WTC11 (cell line): ENCODE data around the gene TBXT. TPM values are rescaled to one million over a fixed set of nuclear protein-coding genes. Genes with fewer than 3 reads are reported as not detected.

ENCODE experiments used
- ATAC-seq: fragments of 200-7000 bp; cut with Tn5 transposase; 2 replicates; pipeline ENCODE4 v1.10.0; 2021; ENCODE audit warnings: mild to moderate bottlenecking, moderate library complexity
- CTCF ChIA-PET: fragments of 300-600 bp; sonication (Branson Sonifier 250); formaldehyde crosslinking; loops from one replicate; lab custom pipeline; 2021; ENCODE audit warnings: antibody characterized with exemption; lab: Charles Lee
- POLR2A ChIA-PET: fragments of 350-600 bp; sonication (Branson Sonifier 250); formaldehyde crosslinking; loops from one replicate; lab custom pipeline; 2021; ENCODE audit warnings: antibody characterized with exemption; lab: Charles Lee
- DNase-seq: peaks from one replicate; pipeline ENCODE4 v3.0.0; 2021; ENCODE audit warnings: low spot score
- H3K27ac Mint-ChIP-seq: 2 replicates; pipeline ENCODE4 v1.8.0; 2021; ENCODE audit warnings: mixed read lengths
- H3K27me3 Mint-ChIP-seq: 2 replicates; pipeline ENCODE4 v1.8.0; 2021; ENCODE audit warnings: low read depth, mild to moderate bottlenecking, moderate library complexity, mixed read lengths
- H3K36me3 Mint-ChIP-seq: 2 replicates; pipeline ENCODE4 v1.8.0; 2021; ENCODE audit warnings: mixed read lengths
- H3K4me1 Mint-ChIP-seq: 2 replicates; pipeline ENCODE4 v1.8.0; 2022; ENCODE audit warnings: mixed read lengths
- H3K4me3 Mint-ChIP-seq: 2 replicates; pipeline ENCODE4 v1.8.0; 2021; ENCODE audit warnings: mild to moderate bottlenecking, moderate library complexity, mixed read lengths
- H3K9me3 Mint-ChIP-seq: 2 replicates; pipeline ENCODE4 v1.8.0; 2021; ENCODE audit warnings: mixed read lengths
- AFF4 ChIP-seq: sonication (generic); formaldehyde crosslinking; IDR thresholded peaks from 2 replicates; pipeline ENCODE4 v1.8.1; 2023; ENCODE audit warnings: mild to moderate bottlenecking, missing genetic modification reagents, borderline replicate concordance
- ATF3 ChIP-seq: sonication (generic); formaldehyde crosslinking; conservative IDR thresholded peaks from 2 replicates; pipeline ENCODE4 v1.8.1; 2022; ENCODE audit warnings: mild to moderate bottlenecking, missing genetic modification reagents
- E2F1 ChIP-seq: sonication (generic); formaldehyde crosslinking; IDR thresholded peaks from 2 replicates; pipeline ENCODE4 v1.8.0; 2022; ENCODE audit warnings: mild to moderate bottlenecking, missing genetic modification reagents
- FOXP1 ChIP-seq: sonication (generic); formaldehyde crosslinking; IDR thresholded peaks from 2 replicates; pipeline ENCODE4 v1.8.0; 2022; ENCODE audit warnings: missing genetic modification reagents, mild to moderate bottlenecking, moderate library complexity, borderline replicate concordance
- GRHL2 ChIP-seq: fragments of 250-450 bp; sonication (Bioruptor Pico); IDR thresholded peaks from 2 replicates; pipeline ENCODE4 v1.8.0; 2022; ENCODE audit warnings: mild to moderate bottlenecking, moderate library complexity; ENCODE audit not compliant: insufficient replicate concordance, severe bottlenecking
- GTF2I ChIP-seq: fragments of 250-450 bp; sonication (Bioruptor Pico); conservative IDR thresholded peaks from 2 replicates; pipeline ENCODE4 v1.4.0; 2021; ENCODE audit warnings: mild to moderate bottlenecking
- KAT7 ChIP-seq: sonication (generic); formaldehyde crosslinking; IDR thresholded peaks from 2 replicates; pipeline ENCODE4 v1.8.1; 2023; ENCODE audit warnings: missing genetic modification reagents, mild to moderate bottlenecking, borderline replicate concordance
- MLX ChIP-seq: sonication (generic); formaldehyde crosslinking; IDR thresholded peaks from 2 replicates; pipeline ENCODE4 v1.8.1; 2023; ENCODE audit warnings: mild to moderate bottlenecking, missing genetic modification reagents, moderate library complexity
- MXD4 ChIP-seq: fragments of 250-450 bp; sonication (Bioruptor Pico); IDR thresholded peaks from 2 replicates; pipeline ENCODE4 v1.8.0; 2021; ENCODE audit warnings: mild to moderate bottlenecking, moderate library complexity, borderline replicate concordance
- NR3C1 ChIP-seq: sonication (generic); formaldehyde crosslinking; conservative IDR thresholded peaks from 2 replicates; pipeline ENCODE4 v1.8.1; 2023; ENCODE audit warnings: low read depth, mild to moderate bottlenecking, missing genetic modification reagents
- OVOL2 ChIP-seq: fragments of 250-450 bp; sonication (Bioruptor Pico); IDR thresholded peaks from 2 replicates; pipeline ENCODE4 v1.9.0; 2021; ENCODE audit warnings: mild to moderate bottlenecking, borderline replicate concordance
- PREB ChIP-seq: sonication (generic); formaldehyde crosslinking; IDR thresholded peaks from 2 replicates; pipeline ENCODE4 v1.8.1; 2022; ENCODE audit warnings: mild to moderate bottlenecking, missing genetic modification reagents, moderate library complexity, borderline replicate concordance
- RORB ChIP-seq: fragments of 250-450 bp; sonication (Bioruptor Pico); IDR thresholded peaks from 2 replicates; pipeline ENCODE4 v1.9.0; 2021; ENCODE audit warnings: mild to moderate bottlenecking
- TCF7 ChIP-seq: sonication (generic); formaldehyde crosslinking; IDR thresholded peaks from 2 replicates; pipeline ENCODE4 v1.8.0; 2022; ENCODE audit warnings: mild to moderate bottlenecking, low read depth, missing genetic modification reagents, moderate library complexity
- ZBTB21 ChIP-seq: sonication (generic); formaldehyde crosslinking; IDR thresholded peaks from 2 replicates; pipeline ENCODE4 v1.8.1; 2023; ENCODE audit warnings: mild to moderate bottlenecking, missing genetic modification reagents, borderline replicate concordance
- ZBTB43 ChIP-seq: sonication (generic); formaldehyde crosslinking; IDR thresholded peaks from 2 replicates; pipeline ENCODE4 v1.8.1; 2023; ENCODE audit warnings: mild to moderate bottlenecking, missing genetic modification reagents
- ZMAT4 ChIP-seq: fragments of 250-450 bp; sonication (Bioruptor Pico); IDR thresholded peaks from 2 replicates; pipeline ENCODE4 v1.9.0; 2021; ENCODE audit warnings: mild to moderate bottlenecking
- ZNF121 ChIP-seq: sonication (generic); formaldehyde crosslinking; IDR thresholded peaks from 2 replicates; pipeline ENCODE4 v1.8.0; 2023; ENCODE audit warnings: missing genetic modification reagents
- ZNF416 ChIP-seq: fragments of 250-450 bp; sonication (Bioruptor Pico); IDR thresholded peaks from 2 replicates; pipeline ENCODE4 v1.9.0; 2021; ENCODE audit warnings: mild to moderate bottlenecking, inconsistent platforms
- ZNF423 ChIP-seq: fragments of 250-450 bp; sonication (Bioruptor Pico); IDR thresholded peaks from 2 replicates; pipeline ENCODE4 v2.1.2; 2022; ENCODE audit warnings: mild to moderate bottlenecking, moderate library complexity
- ZNF425 ChIP-seq: fragments of 250-450 bp; sonication (Bioruptor Pico); conservative IDR thresholded peaks from 2 replicates; pipeline ENCODE4 v1.9.0; 2021; ENCODE audit warnings: mild to moderate bottlenecking
- ZNF512 ChIP-seq: sonication (generic); formaldehyde crosslinking; IDR thresholded peaks from 2 replicates; pipeline ENCODE4 v1.8.1; 2022; ENCODE audit warnings: missing genetic modification reagents, borderline replicate concordance
- total RNA-seq: library from RNA; stranded (reverse); gene quantifications from 3 replicates; pipeline ENCODE4 v1.2.3, GENCODE V29; 2021

TBXT gene
- total RNA-seq, 1 experiment from 2014 or later: 0.15 TPM

GRCh38 chr6:166202321-166202733, 34.7 kb upstream of the TBXT start:
- H3K27me3 Mint-ChIP-seq: peaks cover 32% of the 10 kb centered on the region
- TF ChIP-seq ZBTB43 (CRISPR knock-in tag): no peak
- no peak for TF ChIP-seq OVOL2 (CRISPR knock-in tag)
- TF ChIP-seq ZNF423 (CRISPR knock-in tag): no peak
- TF ChIP-seq AFF4: no peak
- no peak for TF ChIP-seq MXD4 (CRISPR knock-in tag)
- no peak for ATAC-seq

GRCh38 chr6:166201878-166202277, 34.2 kb upstream of the TBXT start:
- Mint-ChIP-seq H3K36me3 (no peaks in the 10 kb centered on the region), H3K4me3 (no peak overlapping the region), H3K27me3 (peaks cover 36% of the 10 kb centered on the region), H3K9me3 (no peaks in the 10 kb centered on the region), H3K4me1 (peaks cover 25% of the 10 kb centered on the region), H3K27ac (no peak overlapping the region)
- CTCF ChIA-PET: interaction anchor here (0.7 to 1.2 kb wide), 2 partner anchors 125 to 273 kb away, joined by 3 to 4 read pairs; no protein-coding TSS in a partner anchor
- DNase-seq: no peak
- POLR2A ChIA-PET: no interaction called here
- ATAC-seq: no peak
- no peak for TF ChIP-seq ZNF425
- TF ChIP-seq FOXP1 (CRISPR knock-in tag): no peak
- no peak for TF ChIP-seq ZNF121 (CRISPR knock-in tag)
- TF ChIP-seq GTF2I (CRISPR knock-in tag): no peak
- no peak for TF ChIP-seq MLX (CRISPR knock-in tag)
- no peak for TF ChIP-seq E2F1 (CRISPR knock-in tag)
- no peak for TF ChIP-seq RORB (CRISPR knock-in tag)
- no peak for TF ChIP-seq ZMAT4 (CRISPR knock-in tag)
- no peak for TF ChIP-seq TCF7 (CRISPR knock-in tag)
- TF ChIP-seq ZNF416: no peak
- no peak for TF ChIP-seq GRHL2 (CRISPR knock-in tag)
- TF ChIP-seq ATF3 (CRISPR knock-in tag): no peak
- TF ChIP-seq KAT7: no peak
- no peak for TF ChIP-seq NR3C1
- TF ChIP-seq ZBTB21: no peak
- no peak for TF ChIP-seq ZNF512 (CRISPR knock-in tag)
- TF ChIP-seq PREB: no peak

More at GRCh38 chr6:166202321-166202733, 34.7 kb upstream of the TBXT start:
- no peak for DNase-seq
- H3K9me3 Mint-ChIP-seq: no peaks in the 10 kb centered on the region
- no peak overlapping the region for H3K27ac Mint-ChIP-seq
- no peak overlapping the region for H3K4me3 Mint-ChIP-seq
- CTCF ChIA-PET: interaction anchor here (0.6 to 1.2 kb wide), 3 partner anchors 69 to 274 kb away, joined by 3 to 4 read pairs (median 3); no protein-coding TSS in a partner anchor
- peaks cover 20% of the 10 kb centered on the region for H3K4me1 Mint-ChIP-seq
- POLR2A ChIA-PET: interaction anchor here (0.7 kb wide), 1 partner anchor 321 kb away, joined by 6 read pairs; no protein-coding TSS in a partner anchor
- no peaks in the 10 kb centered on the region for H3K36me3 Mint-ChIP-seq
